ENCODE results near the gene LAMC1. TPM values are rescaled to one million over a fixed set of nuclear protein-coding genes. Genes with fewer than 3 reads are reported as not detected.

LAMC1 gene
- total and polyA plus RNA-seq, 10 of the 15 experiments (the other 5 are each of a cell fraction or from before 2014, with no cell fraction given) = 4.6 to 51.4 (median 25.6) TPM

- TF ChIP-seq, protein P1, sequence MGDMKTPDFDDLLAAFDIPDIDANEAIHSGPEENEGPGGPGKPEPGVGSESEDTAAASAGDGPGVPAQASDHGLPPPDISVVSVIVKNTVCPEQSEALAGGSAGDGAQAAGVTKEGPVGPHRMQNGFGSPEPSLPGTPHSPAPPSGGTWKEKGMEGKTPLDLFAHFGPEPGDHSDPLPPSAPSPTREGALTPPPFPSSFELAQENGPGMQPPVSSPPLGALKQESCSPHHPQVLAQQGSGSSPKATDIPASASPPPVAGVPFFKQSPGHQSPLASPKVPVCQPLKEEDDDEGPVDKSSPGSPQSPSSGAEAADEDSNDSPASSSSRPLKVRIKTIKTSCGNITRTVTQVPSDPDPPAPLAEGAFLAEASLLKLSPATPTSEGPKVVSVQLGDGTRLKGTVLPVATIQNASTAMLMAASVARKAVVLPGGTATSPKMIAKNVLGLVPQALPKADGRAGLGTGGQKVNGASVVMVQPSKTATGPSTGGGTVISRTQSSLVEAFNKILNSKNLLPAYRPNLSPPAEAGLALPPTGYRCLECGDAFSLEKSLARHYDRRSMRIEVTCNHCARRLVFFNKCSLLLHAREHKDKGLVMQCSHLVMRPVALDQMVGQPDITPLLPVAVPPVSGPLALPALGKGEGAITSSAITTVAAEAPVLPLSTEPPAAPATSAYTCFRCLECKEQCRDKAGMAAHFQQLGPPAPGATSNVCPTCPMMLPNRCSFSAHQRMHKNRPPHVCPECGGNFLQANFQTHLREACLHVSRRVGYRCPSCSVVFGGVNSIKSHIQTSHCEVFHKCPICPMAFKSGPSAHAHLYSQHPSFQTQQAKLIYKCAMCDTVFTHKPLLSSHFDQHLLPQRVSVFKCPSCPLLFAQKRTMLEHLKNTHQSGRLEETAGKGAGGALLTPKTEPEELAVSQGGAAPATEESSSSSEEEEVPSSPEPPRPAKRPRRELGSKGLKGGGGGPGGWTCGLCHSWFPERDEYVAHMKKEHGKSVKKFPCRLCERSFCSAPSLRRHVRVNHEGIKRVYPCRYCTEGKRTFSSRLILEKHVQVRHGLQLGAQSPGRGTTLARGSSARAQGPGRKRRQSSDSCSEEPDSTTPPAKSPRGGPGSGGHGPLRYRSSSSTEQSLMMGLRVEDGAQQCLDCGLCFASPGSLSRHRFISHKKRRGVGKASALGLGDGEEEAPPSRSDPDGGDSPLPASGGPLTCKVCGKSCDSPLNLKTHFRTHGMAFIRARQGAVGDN (IDR thresholded peaks at IDR 0.05) = no peak
Observed at GRCh38 chr1:182998482-182998881, 24.7 kb upstream of the LAMC1 start (continued).

- BruUV-seq (replicated peaks) = no TSS peak
- in situ Hi-C loops (cut with MboI) = no loop called here
Observed at GRCh38 chr1:183000167-183000962, 22.9 kb upstream of the LAMC1 start.

More at GRCh38 chr1:183000167-183000962, 22.9 kb upstream of the LAMC1 start:
- POLR2A ChIA-PET = no interaction called here
- no peaks in the 10 kb centered on the region for H3K79me2 ChIP-seq (ENCODE audit: control insufficient read depth, insufficient read depth, low read length)
- no peak overlapping the region for H2AFZ ChIP-seq (ENCODE audit: control insufficient read depth, low read depth, low read length)
- no peaks in the 10 kb centered on the region for H3K36me3 ChIP-seq (ENCODE audit: control insufficient read depth in 2 of 2, insufficient read depth in 2 of 2, low read length in 1 of 2)
- H3K4me3 ChIP-seq = no peak overlapping the region
- TF ChIP-seq SMARCA5 (IDR thresholded peaks at IDR 0.05) (no peak), TBL1XR1 (IDR thresholded peaks at IDR 0.05; ENCODE audit: low read depth, low read length) (no peak), GABPA (IDR thresholded peaks at IDR 0.05; ENCODE audit: low read depth) (no peak), E4F1 (IDR thresholded peaks at IDR 0.05; ENCODE audit: borderline replicate concordance, partially characterized antibody) (no peak), CTCF (IDR thresholded peaks at IDR 0.05 in 2 of 3, conservative IDR thresholded peaks at IDR 0.05 in 1 of 3; ENCODE audit: control insufficient read depth in 2 of 3, extremely low read depth in 1 of 3, insufficient read depth in 1 of 3, low read depth in 3 of 3, low read length in 3 of 3) (no peak), ELK1 (IDR thresholded peaks at IDR 0.05; ENCODE audit: low read depth, low read length) (no peak), EZH2 (IDR thresholded peaks at IDR 0.05; ENCODE audit: borderline replicate concordance, control insufficient read depth, low read depth, low read length) (no peak), ZNF207 (IDR thresholded peaks at IDR 0.05; ENCODE audit: borderline replicate concordance) (no peak)
- no peaks in the 10 kb centered on the region for H3K27me3 ChIP-seq (replicated peaks in 1 of 2; ENCODE audit: control insufficient read depth in 2 of 2, insufficient read depth in 2 of 2, low read length in 1 of 2)
- intact Hi-C loops (cut with micrococcal nuclease; ENCODE audit: unreplicated experiment) = no loop called here
- WGBS (ENCODE audit: insufficient coverage, insufficient replicate concordance, low lambda C conversion rate, missing lambda C conversion rate) = 48% methylated on average over 4 of the region's 4 CpGs
- no peak overlapping the region for H3K9ac ChIP-seq (ENCODE audit: control insufficient read depth, insufficient read depth, low read length)
- no peaks in the 10 kb centered on the region for H4K20me1 ChIP-seq (ENCODE audit: control insufficient read depth, insufficient read depth)
- DNase-seq (ENCODE audit: low read depth, low spot score) (no peak), FAIRE-seq (no peak), ATAC-seq (no peak)
- H3K4me1 ChIP-seq (ENCODE audit: control insufficient read depth, insufficient read depth, low read length) = no peaks in the 10 kb centered on the region
- no peak overlapping the region for H3K27ac ChIP-seq (ENCODE audit: control insufficient read depth, insufficient read depth)
- CTCF ChIA-PET = interaction anchor here (1.8 kb wide), 1 partner anchor 37 kb away, joined by 5 read pairs; no protein-coding TSS in a partner anchor
- RAD21 ChIA-PET (ENCODE audit: unreplicated experiment) = no interaction called here
- H3K9me3 ChIP-seq (replicated peaks; ENCODE audit: control insufficient read depth, insufficient read depth, low read length) = no peaks in the 10 kb centered on the region
- no peak overlapping the region for H3K4me2 ChIP-seq (ENCODE audit: control insufficient read depth, insufficient read depth)
- SMC1A ChIA-PET (ENCODE audit: uncharacterized antibody, unreplicated experiment) = no interaction called here
